ENCODE results near the gene TMEM156.

Gene TMEM156
- 0.19 to 9.6 (median 1.8) reads per million in 18 experiments for total RNA-seq

GRCh38 chr4:39032218-39033085, at the start of gene TMEM156:
Gene TMEM156, minus strand, starts transcription at chr4:39032409. Its CDS starts 96 bp downstream, at chr4:39032313.
- DNase-seq: peak; percentile 50 to 80

GRCh38 chr4:39078829-39079228, 46.6 kb upstream of the TMEM156 start:
- no peak for DNase-seq

GRCh38 chr4:39068907-39069306, 36.7 kb upstream of the TMEM156 start:
- DNase-seq: peak; percentile 42 to 66

GRCh38 chr4:39067451-39067850, 35.2 kb upstream of the TMEM156 start:
- no peak for DNase-seq

GRCh38 chr4:39067031-39067430, 34.8 kb upstream of the TMEM156 start:
- no peak for DNase-seq

GRCh38 chr4:39066371-39066770, 34.2 kb upstream of the TMEM156 start:
- no peak for DNase-seq

- DNase-seq: no peak
Measured at GRCh38 chr4:39063430-39063829, 31.2 kb upstream of the TMEM156 start.

GRCh38 chr4:39062770-39063097, 30.5 kb upstream of the TMEM156 start:
- DNase-seq: no peak

- DNase-seq: no peak
Measured at GRCh38 chr4:39062094-39062769, 30.0 kb upstream of the TMEM156 start, which contains the start of gene KLHL5. Gene KLHL5, plus strand, starts transcription at chr4:39062232. Its CDS starts 421 bp downstream, at chr4:39062653.

GRCh38 chr4:39061457-39061856, 29.2 kb upstream of the TMEM156 start:
- no peak for DNase-seq

GRCh38 chr4:39056023-39056422, 23.8 kb upstream of the TMEM156 start:
- no peak for DNase-seq

GRCh38 chr4:39054497-39054896, 22.3 kb upstream of the TMEM156 start:
- DNase-seq: no peak

- DNase-seq: no peak
Measured at GRCh38 chr4:39053983-39054382, 21.8 kb upstream of the TMEM156 start.

- no peak for DNase-seq
Measured at GRCh38 chr4:39051492-39051891, 19.3 kb upstream of the TMEM156 start.

- no peak for DNase-seq
Measured at GRCh38 chr4:39050590-39050989, 18.4 kb upstream of the TMEM156 start.

- DNase-seq: peak; percentile 17 to 21
Measured at GRCh38 chr4:39048311-39048710, 16.1 kb upstream of the TMEM156 start.

- DNase-seq: no peak
Measured at GRCh38 chr4:39047681-39048080, 15.5 kb upstream of the TMEM156 start.

GRCh38 chr4:39046249-39046648, 14.0 kb upstream of the TMEM156 start:
- DNase-seq: peak; percentile 58 to 69

- peak; percentile 14 to 44 for DNase-seq
Measured at GRCh38 chr4:39045827-39046221, 13.6 kb upstream of the TMEM156 start.

- DNase-seq: peak; percentile 21 to 60
Measured at GRCh38 chr4:39044956-39045826, 13.0 kb upstream of the TMEM156 start.

- DNase-seq: peak; percentile 92 to 96
Measured at GRCh38 chr4:39044364-39044955, 12.3 kb upstream of the TMEM156 start.

GRCh38 chr4:39043861-39044363, 11.7 kb upstream of the TMEM156 start:
- DNase-seq: peak; percentile 29 to 36

Measured in inflammatory macrophage (primary cell).